GM18951 (cell line): ENCODE measurements around the gene DSCAML1.
"Not testable (repeated sequence)": the region's sequence is repeated elsewhere in the genome, so short reads cannot be mapped to it uniquely, and the experiment has no call there.

Source experiments
- POLR2A ChIP-seq: IDR thresholded peaks from 4 replicates; pipeline ENCODE4 v1.6.1; 2011; ENCODE audit warnings: mild to moderate bottlenecking; ENCODE audit not compliant: insufficient read length, insufficient read depth; ENCODE audit errors: extremely low read depth
- in situ Hi-C: fragments of 300-500 bp; cut with MboI; formaldehyde crosslinking; loops from one replicate; pipeline ENCODE4 v1.12.0; 2022; ENCODE audit warnings: low sequenced_read_pairs, mixed read lengths, inconsistent platforms; ENCODE audit not compliant: unreplicated experiment

Gene DSCAML1

DNA sequence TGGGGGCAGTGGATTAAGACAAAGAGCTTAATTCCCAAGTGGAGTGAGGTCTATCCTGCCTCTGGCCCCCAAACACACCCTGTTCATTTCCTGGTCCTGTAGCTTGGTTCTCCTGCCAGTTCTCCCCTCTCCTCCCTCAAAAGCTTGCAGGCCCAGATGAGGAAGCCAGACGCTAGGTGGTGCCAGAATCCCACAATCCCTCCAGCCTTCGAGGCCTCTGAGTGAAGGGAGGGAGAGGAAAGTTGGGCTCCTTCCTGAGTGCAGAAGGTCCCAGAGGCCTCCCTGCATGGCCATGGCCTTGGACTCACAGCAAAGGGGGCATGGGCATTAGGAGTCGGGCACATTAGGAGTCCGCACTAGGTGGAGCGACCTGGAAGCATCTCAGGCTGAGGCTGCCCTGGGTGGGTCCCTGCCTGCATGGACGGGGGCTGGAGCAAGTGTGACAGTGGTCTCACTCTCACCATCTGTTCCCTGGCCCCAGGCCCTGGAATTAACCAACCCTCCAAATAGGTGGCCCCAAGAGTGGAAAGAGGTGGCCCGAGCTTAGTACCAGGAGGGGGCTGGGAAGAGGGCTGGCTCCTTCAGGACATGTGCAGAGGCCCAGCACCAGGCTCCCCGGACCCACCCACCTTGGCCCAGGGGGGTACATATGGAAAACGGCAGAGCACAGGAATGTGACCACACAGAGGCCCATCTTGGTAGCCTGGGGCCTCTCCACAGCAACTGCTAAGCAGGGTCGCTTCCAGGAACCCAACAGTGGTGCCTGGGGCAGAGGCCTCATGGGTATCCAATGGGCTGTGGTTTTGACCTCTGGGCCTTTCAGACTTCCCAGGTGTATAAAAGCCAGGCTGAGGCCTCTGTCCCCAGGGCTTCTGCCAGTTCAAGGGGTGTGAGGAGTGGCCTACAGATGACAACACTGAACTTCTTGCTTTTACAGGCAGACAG is 22.4 kb upstream of the DSCAML1 start:
- in situ Hi-C loops, result no loop called here
- no peak for TF ChIP-seq POLR2A

DNA sequence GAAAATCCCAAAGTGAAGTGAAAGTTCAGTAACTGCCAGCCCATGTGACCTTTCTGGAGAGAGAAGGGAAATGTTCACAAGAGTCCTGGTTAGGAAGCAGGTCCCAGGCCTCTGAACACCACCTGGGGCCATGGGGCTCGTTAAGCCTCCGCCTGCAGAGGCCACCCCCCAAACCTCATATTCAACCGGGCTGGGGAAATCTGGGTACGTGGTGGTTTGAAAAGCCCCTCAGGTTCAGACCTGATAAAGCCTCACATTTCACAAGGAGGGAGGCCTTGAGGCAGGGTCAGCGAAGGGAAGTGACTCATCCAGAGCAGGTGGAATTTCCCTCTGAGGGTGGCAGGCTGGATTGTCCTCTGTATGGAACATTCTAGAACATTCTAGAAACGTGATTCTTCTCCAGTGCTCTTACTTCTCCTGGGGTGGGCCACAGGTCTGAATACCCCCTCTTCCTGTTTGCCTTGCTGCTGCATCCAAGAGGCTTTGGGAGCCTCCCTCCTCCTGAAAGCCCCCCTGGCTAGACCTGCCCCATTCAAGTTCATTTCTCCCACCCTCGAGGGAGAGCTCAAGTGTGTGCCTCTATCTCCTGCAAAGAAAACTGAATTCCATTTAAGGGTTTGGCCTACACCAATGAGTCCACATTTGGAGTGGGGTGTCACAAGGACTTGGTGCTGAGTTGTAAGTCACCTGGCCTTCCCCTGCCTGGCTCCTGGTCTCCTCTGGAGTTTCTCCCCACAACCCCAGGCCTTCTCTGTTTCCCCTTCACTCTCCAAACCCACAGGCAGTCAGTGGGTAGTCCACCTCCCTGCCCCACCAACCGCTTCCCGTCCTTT is 21.2 kb upstream of the DSCAML1 start:
- in situ Hi-C loops, result no loop called here

DNA sequence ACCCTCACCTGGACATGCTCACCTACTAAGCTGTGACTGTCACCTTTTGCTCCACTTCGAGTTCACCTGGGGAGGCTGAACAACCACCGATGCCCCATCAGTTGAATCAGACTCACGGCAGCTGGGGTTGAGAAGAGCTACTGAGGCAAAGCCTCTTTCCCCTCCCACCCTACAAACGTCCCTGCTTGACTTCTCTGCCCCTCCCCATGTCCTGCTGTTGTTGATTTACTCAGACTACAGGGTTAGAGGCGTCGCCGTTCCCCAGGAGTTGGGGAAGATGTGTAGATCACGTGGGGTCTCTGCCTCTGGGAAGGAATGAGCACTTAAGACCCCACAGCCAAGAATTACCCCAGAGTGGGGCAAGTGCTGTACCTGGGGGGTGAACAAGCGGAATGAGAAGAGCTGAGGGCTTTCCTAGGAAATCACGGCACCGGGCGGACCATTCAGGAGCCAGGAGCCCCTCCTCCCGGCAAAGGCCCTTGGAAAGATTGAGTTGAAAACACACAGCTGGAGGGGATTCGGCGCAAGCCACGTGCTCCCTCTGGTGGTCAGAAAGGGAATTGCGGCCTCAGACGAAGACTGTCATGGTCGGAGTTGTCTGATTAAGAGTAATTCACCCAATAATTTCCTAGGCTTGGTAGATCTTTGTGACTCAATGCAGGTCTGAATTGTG is 20.5 kb upstream of the DSCAML1 start:
- peak; percentile 54 for TF ChIP-seq POLR2A
- in situ Hi-C loops, result no loop called here

More for the DNA sequence above, 21.2 kb upstream of the DSCAML1 start:
- TF ChIP-seq POLR2A, result no peak

GRCh38 chr11:117816846-117817367 is 19.9 kb upstream of the DSCAML1 start:
- in situ Hi-C loops, result no loop called here

DNA sequence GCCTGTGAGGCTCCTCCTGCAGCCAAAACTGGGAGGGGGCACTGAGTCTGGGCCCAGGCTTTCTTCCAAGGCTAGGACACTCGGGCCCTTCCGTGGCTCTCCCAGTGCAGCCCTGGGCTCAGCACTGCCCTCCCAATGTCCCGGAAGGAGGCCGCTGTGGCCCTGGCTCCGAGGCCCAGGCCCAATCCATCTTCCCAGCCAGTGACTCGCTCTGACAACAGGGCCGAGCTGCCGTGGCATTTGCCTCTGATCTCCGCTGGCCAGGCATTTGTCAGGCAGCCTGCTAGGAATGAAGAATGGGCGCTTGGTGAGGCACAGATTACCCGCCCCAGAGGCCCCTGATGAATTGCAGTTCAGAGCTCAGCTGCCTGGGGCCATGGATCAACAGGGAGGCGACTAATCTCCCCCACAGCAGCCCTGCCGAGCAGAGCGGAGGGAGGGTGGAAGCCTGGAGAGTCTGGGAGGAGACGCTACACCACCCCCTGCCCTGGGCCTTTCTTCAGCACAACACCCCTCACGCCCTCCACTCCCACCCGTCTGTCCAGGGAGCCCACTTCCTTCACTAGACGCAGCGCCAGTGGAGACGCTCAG is 19.2 kb upstream of the DSCAML1 start:
- in situ Hi-C loops, result no loop called here
- TF ChIP-seq POLR2A, result peak; percentile 27

More at GRCh38 chr11:117816846-117817367, 19.9 kb upstream of the DSCAML1 start:
- peak; percentile 1 for TF ChIP-seq POLR2A

- in situ Hi-C loops, result no loop called here
- TF ChIP-seq POLR2A, result peak; percentile 82
Measured at GRCh38 chr11:117815262-117815803, 18.3 kb upstream of the DSCAML1 start.

DNA sequence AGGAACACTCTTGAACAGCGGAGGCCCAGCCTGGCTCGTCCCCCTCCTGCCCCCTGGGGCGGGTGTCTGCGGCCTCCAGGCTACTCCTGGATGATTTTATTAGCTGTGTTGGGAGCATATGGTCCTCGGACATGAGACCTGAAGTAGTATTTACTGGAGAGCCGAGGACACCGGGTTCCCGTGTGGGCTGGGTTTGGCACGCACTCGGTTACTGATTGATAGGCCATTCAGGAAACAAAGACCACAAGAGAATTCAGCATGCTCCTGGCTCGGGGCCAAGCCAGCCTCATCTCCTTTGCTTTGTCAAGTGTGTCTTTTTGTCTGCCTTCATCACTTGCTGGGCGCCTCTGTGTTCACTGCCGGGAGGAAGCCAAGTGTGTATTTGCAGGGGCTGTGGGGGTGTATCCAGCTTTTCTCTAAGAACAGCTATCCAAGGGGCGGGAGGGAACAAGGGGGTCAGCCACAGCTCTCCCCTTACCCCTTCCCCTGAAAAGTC is 17.8 kb upstream of the DSCAML1 start:
- peak; percentile 69 for TF ChIP-seq POLR2A
- in situ Hi-C loops, result no loop called here

GRCh38 chr11:117814204-117814765 is 17.3 kb upstream of the DSCAML1 start:
- no peak for TF ChIP-seq POLR2A
- in situ Hi-C loops, result no loop called here

GRCh38 chr11:117810056-117810451 is 13.0 kb upstream of the DSCAML1 start:
- in situ Hi-C loops, result not testable (repeated sequence)

DNA sequence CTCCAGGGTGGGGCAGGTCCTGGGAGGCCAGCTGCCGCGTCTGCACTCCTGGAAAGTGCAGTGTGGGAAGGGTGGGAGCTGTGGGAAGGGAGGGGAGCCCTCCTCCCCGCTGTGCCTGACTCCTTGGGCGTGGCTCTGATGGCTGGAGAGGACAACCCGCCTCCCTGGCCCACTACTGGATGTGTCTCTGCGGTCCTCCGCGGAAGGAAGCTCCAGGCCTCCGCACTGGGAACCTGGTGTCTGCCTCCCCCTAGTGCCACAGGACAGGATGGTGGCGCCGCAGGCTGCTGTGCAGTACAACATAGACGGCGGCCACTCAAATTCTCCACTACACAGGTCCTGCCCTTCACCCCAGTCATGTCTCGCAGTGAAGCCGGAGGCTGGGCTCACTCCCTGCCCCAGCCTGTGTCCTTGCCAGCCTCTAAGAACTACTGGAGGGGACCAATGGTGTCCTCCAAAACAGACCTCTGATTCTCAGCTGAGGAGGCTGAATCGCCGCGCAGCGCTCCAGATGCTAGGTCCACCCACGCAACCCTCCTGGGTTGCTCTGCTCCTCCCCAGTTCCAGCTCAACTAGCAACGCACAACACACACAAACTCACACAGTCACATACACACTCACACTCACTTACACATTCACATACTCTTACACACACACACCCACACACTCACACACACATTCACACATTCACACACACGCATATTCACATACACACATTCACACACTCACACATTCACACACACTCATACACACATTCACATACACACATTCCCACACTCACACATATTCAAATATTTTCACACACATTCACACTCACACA is 12.4 kb upstream of the DSCAML1 start:
- no peak for TF ChIP-seq POLR2A
- in situ Hi-C loops, result loop anchor here (10.0 kb wide), 1 partner anchor 385 kb away; no protein-coding TSS in a partner anchor

DNA sequence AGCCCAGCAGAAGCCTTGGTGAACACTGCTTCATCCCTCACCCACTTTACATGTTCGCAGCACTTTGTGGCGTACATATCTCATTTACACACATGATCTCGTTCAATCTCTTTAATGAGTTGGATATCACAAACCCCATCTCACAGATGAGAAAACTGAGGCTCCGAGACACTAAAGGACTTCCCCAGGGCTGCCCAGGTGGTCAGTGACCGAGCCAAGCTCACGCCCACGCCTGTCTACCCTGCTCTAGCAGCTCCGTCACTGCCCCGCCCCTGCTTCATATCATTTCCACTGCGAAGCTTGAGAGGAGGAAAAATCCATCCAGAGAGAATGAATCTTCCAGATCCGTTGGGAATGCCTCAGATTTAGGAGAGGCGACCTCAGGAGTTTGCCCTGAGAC is 11.8 kb upstream of the DSCAML1 start:
- TF ChIP-seq POLR2A, result no peak
- in situ Hi-C loops, result loop anchor here (10.0 kb wide), 1 partner anchor 384 kb away; no protein-coding TSS in a partner anchor
